Measurements from ENCODE around the gene CADPS2. TPM values are rescaled to one million over a fixed set of nuclear protein-coding genes. Genes with fewer than 3 reads are reported as not detected.

CADPS2 gene
- total and polyA plus RNA-seq, 2 of the 8 experiments (the other 6 are each of a cell fraction or from before 2014, with no cell fraction given): 8.9 to 22.3 TPM

- TF ChIP-seq EZH2 (IDR thresholded peaks at IDR 0.05; ENCODE audit: low read depth, low read length, severe bottlenecking): no peak
- no peak for TF ChIP-seq CHD2 (IDR thresholded peaks at IDR 0.05; ENCODE audit: low read length)
- no peak for TF ChIP-seq HDAC2 (IDR thresholded peaks at IDR 0.05; ENCODE audit: borderline replicate concordance in 1 of 2, low read depth in 2 of 2, low read length in 2 of 2)
Observed at GRCh38 chr7:122340427-122340826, 545.8 kb downstream of the CADPS2 start (continued).

All from H1 (cell line).